HAP-1 (cell line): ENCODE data around the gene SPTBN5.
"Not testable (repeated sequence)": the region's sequence is repeated elsewhere in the genome, so short reads cannot be mapped to it uniquely, and the experiment has no call there.

Experiments
- DNase-seq, 2 experiments: peaks; one replicate each; pipeline ENCODE4 v3.0.0-alpha.2; 2016 to 2020; ENCODE audit warnings: low spot score in 2 of 2
- H3K27me3 ChIP-seq: fragments of 250-450 bp; sonication (Bioruptor Pico); 2 replicates; pipeline ENCODE4 v1.5.1; 2020; ENCODE audit warnings: low read depth, mild to moderate bottlenecking, moderate library complexity
- H3K36me3 ChIP-seq: fragments of 250-450 bp; sonication (Bioruptor Pico); replicated peaks from 2 replicates; pipeline ENCODE4 v1.5.1; 2020; ENCODE audit warnings: mild to moderate bottlenecking
- H3K4me1 ChIP-seq: fragments of 250-450 bp; sonication (Bioruptor Pico); 2 replicates; pipeline ENCODE4 v1.5.1; 2020; ENCODE audit warnings: mild to moderate bottlenecking
- H3K4me3 ChIP-seq: fragments of 250-450 bp; sonication (Bioruptor Pico); 2 replicates; pipeline ENCODE4 v1.5.1; 2020; ENCODE audit warnings: mild to moderate bottlenecking, moderate library complexity
- H3K9me3 ChIP-seq: fragments of 250-450 bp; sonication (Bioruptor Pico); 2 replicates; pipeline ENCODE4 v1.5.1; 2020; ENCODE audit warnings: mild to moderate bottlenecking, moderate library complexity
- in situ Hi-C: fragments of 300-500 bp; cut with MboI; formaldehyde crosslinking; loops from 3 replicates; pipeline ENCODE4 v1.14.3; 2020; ENCODE audit warnings: low sequenced_read_pairs, inconsistent platforms, mixed read lengths

SPTBN5 gene

GRCh38 chr15:41840673-41841072 lies 53.2 kb downstream of the SPTBN5 start:
- in situ Hi-C loops = no loop called here
- no peaks in the 10 kb centered on the region; the same call in 1 of the 2 replicates for H3K36me3 ChIP-seq
- H3K9me3 ChIP-seq = no peaks in the 10 kb centered on the region
- DNase-seq = no peak
- no peaks in the 10 kb centered on the region for H3K27me3 ChIP-seq
- H3K4me3 ChIP-seq = no peak overlapping the region
- no peaks in the 10 kb centered on the region for H3K4me1 ChIP-seq

- Histone ChIP-seq H3K4me1 (no peaks in the 10 kb centered on the region), H3K27me3 (no peaks in the 10 kb centered on the region), H3K4me3 (no peak overlapping the region), H3K36me3 (no peaks in the 10 kb centered on the region; the same call in 1 of the 2 replicates), H3K9me3 (no peaks in the 10 kb centered on the region)
- DNase-seq = no peak
- in situ Hi-C loops = no loop called here
Observed at GRCh38 chr15:41839781-41840491, 53.9 kb downstream of the SPTBN5 start.

GRCh38 chr15:41838400-41838897 lies 55.4 kb downstream of the SPTBN5 start, which contains the start of gene PLA2G4B:
Gene PLA2G4B (plus strand): TSS chr15:41838847. CDS start chr15:41838914, 67 bp downstream.
- Histone ChIP-seq H3K4me1 (no peaks in the 10 kb centered on the region), H3K4me3 (no peak within 1 kb of the TSS), H3K27me3 (no peaks in the 10 kb centered on the region), H3K9me3 (no peaks in the 10 kb centered on the region), H3K36me3 (no peaks in the 10 kb centered on the region; the same call in 1 of the 2 replicates)
- no peak for DNase-seq
- in situ Hi-C loops = no loop called here

- Histone ChIP-seq H3K36me3 (no peaks in the 10 kb centered on the region; the same call in 1 of the 2 replicates), H3K27me3 (no peaks in the 10 kb centered on the region), H3K4me3 (no peak overlapping the region), H3K9me3 (no peaks in the 10 kb centered on the region), H3K4me1 (no peaks in the 10 kb centered on the region)
- DNase-seq = no peak
- in situ Hi-C loops = no loop called here
Observed at GRCh38 chr15:41836713-41837454, 57.0 kb downstream of the SPTBN5 start.

GRCh38 chr15:41836073-41836472 lies 57.8 kb downstream of the SPTBN5 start:
- no peaks in the 10 kb centered on the region for H3K4me1 ChIP-seq
- no peak overlapping the region for H3K4me3 ChIP-seq
- in situ Hi-C loops = no loop called here
- H3K9me3 ChIP-seq = no peaks in the 10 kb centered on the region
- H3K27me3 ChIP-seq = no peaks in the 10 kb centered on the region
- H3K36me3 ChIP-seq = no peaks in the 10 kb centered on the region; the same call in 1 of the 2 replicates
- no peak for DNase-seq

- Histone ChIP-seq H3K36me3 (no peaks in the 10 kb centered on the region), H3K4me3 (no peak overlapping the region), H3K9me3 (no peaks in the 10 kb centered on the region), H3K4me1 (no peaks in the 10 kb centered on the region), H3K27me3 (no peaks in the 10 kb centered on the region)
- no peak for DNase-seq
- in situ Hi-C loops = no loop called here
Observed at GRCh38 chr15:41834096-41834495, 59.8 kb downstream of the SPTBN5 start.

GRCh38 chr15:41832875-41833274 lies 61.0 kb downstream of the SPTBN5 start:
- in situ Hi-C loops = no loop called here
- no peaks in the 10 kb centered on the region for H3K9me3 ChIP-seq
- no peak for DNase-seq
- peaks cover 2% of the 10 kb centered on the region; the same call in 1 of the 2 replicates for H3K4me1 ChIP-seq
- H3K36me3 ChIP-seq = no peaks in the 10 kb centered on the region
- H3K4me3 ChIP-seq = no peak overlapping the region
- H3K27me3 ChIP-seq = no peaks in the 10 kb centered on the region

GRCh38 chr15:41832208-41832607 lies 61.6 kb downstream of the SPTBN5 start:
- H3K4me3 ChIP-seq = no peak overlapping the region
- H3K27me3 ChIP-seq = no peaks in the 10 kb centered on the region
- DNase-seq = no peak
- no peaks in the 10 kb centered on the region for H3K9me3 ChIP-seq
- peaks cover 2% of the 10 kb centered on the region; the same call in 1 of the 2 replicates for H3K4me1 ChIP-seq
- in situ Hi-C loops = no loop called here
- H3K36me3 ChIP-seq = no peaks in the 10 kb centered on the region

GRCh38 chr15:41831291-41831690 lies 62.6 kb downstream of the SPTBN5 start:
- in situ Hi-C loops, H3K36me3 ChIP-seq, H3K4me3 ChIP-seq, H3K4me1 ChIP-seq, DNase-seq, H3K27me3 ChIP-seq, H3K9me3 ChIP-seq: not testable (repeated sequence)

GRCh38 chr15:41829959-41830646 lies 63.8 kb downstream of the SPTBN5 start:
- Histone ChIP-seq H3K9me3 (no peaks in the 10 kb centered on the region), H3K27me3 (no peaks in the 10 kb centered on the region), H3K4me1 (peaks cover 2% of the 10 kb centered on the region; the same call in 1 of the 2 replicates), H3K4me3 (no peak overlapping the region), H3K36me3 (no peaks in the 10 kb centered on the region)
- in situ Hi-C loops = no loop called here
- DNase-seq = no peak

GRCh38 chr15:41828807-41829141 lies 65.1 kb downstream of the SPTBN5 start:
- H3K27me3 ChIP-seq = no peaks in the 10 kb centered on the region
- H3K4me3 ChIP-seq = peak overlapping the region; percentile 74
- peaks cover 4% of the 10 kb centered on the region; the same call in 1 of the 2 replicates for H3K36me3 ChIP-seq
- H3K9me3 ChIP-seq = no peaks in the 10 kb centered on the region
- H3K4me1 ChIP-seq = peaks cover 2% of the 10 kb centered on the region; the same call in 1 of the 2 replicates
- no peak for DNase-seq
- in situ Hi-C loops = no loop called here

- peaks cover 4% of the 10 kb centered on the region; the same call in 1 of the 2 replicates for H3K36me3 ChIP-seq
- peak; percentile 75 to 98 for DNase-seq
- H3K9me3 ChIP-seq = no peaks in the 10 kb centered on the region
- in situ Hi-C loops = no loop called here
- peaks cover 2% of the 10 kb centered on the region; the same call in 1 of the 2 replicates for H3K4me1 ChIP-seq
- no peaks in the 10 kb centered on the region for H3K27me3 ChIP-seq
- H3K4me3 ChIP-seq = peak within 1 kb of the TSS; percentile 74
Observed at GRCh38 chr15:41827880-41828806, 65.7 kb downstream of the SPTBN5 start, which contains the start of gene JMJD7. Gene JMJD7 (plus strand): TSS chr15:41828092. CDS start chr15:41828125, 33 bp downstream.
